HL-60 (cell line): Measurements from ENCODE around the gene NAV2.

Experiments used
- DNase-seq, 2 experiments: peaks; one replicate each; pipeline ENCODE4 v3.0.0-alpha.2; 2010 to 2020; ENCODE audit warnings: low read depth in 1 of 2, low spot score in 1 of 2
- H3K27ac ChIP-seq: fragments of 250-450 bp; sonication (Bioruptor Pico); replicated peaks from 2 replicates; pipeline ENCODE4 v1.5.1; 2020; ENCODE audit warnings: mild to moderate bottlenecking, moderate library complexity
- H3K27me3 ChIP-seq: fragments of 250-450 bp; sonication (Bioruptor Pico); 2 replicates; pipeline ENCODE4 v1.5.1; 2021; ENCODE audit warnings: mild to moderate bottlenecking, moderate library complexity; ENCODE audit not compliant: insufficient read depth, poor library complexity, severe bottlenecking
- H3K4me3 ChIP-seq: replicated peaks from 2 replicates; pipeline ENCODE4 v1.5.1; 2011; ENCODE audit warnings: mild to moderate bottlenecking, control low read depth, low read length; ENCODE audit not compliant: insufficient read depth
- CTCF ChIP-seq: IDR thresholded peaks from one replicate; pipeline ENCODE4 v1.5.1; 2011; ENCODE audit warnings: low read length, control low read depth, inconsistent platforms; ENCODE audit not compliant: insufficient read depth
- GABPA ChIP-seq: IDR thresholded peaks from 2 replicates; pipeline ENCODE4 v1.6.1; 2012; ENCODE audit warnings: low read depth
- POLR2AphosphoS5 ChIP-seq: IDR thresholded peaks from 2 replicates; pipeline ENCODE4 v1.6.1; 2012; ENCODE audit warnings: low read depth
- REST ChIP-seq: IDR thresholded peaks from 2 replicates; pipeline ENCODE4 v1.6.1; 2012; ENCODE audit warnings: low read depth; ENCODE audit not compliant: insufficient replicate concordance
- SPI1 ChIP-seq: IDR thresholded peaks from 2 replicates; pipeline ENCODE4 v1.6.1; 2012; ENCODE audit warnings: low read depth, mild to moderate bottlenecking, borderline replicate concordance

Gene NAV2

GRCh38 chr11:19962053-19962800 is 249.6 kb downstream of the NAV2 start:
- DNase-seq: no peak

GRCh38 chr11:19962801-19963175 is 250.2 kb downstream of the NAV2 start:
- no peak overlapping the region for H3K27ac ChIP-seq
- TF ChIP-seq GABPA (no peak), REST (no peak), CTCF (no peak), POLR2AphosphoS5 (no peak), SPI1 (no peak)
- no peak overlapping the region for H3K4me3 ChIP-seq
- H3K27me3 ChIP-seq: no peaks in the 10 kb centered on the region
- DNase-seq: no peak

More at GRCh38 chr11:19962053-19962800, 249.6 kb downstream of the NAV2 start:
- Histone ChIP-seq H3K4me3 (no peak overlapping the region), H3K27ac (no peak overlapping the region), H3K27me3 (no peaks in the 10 kb centered on the region)
- TF ChIP-seq POLR2AphosphoS5 (no peak), CTCF (no peak), REST (no peak), SPI1 (no peak), GABPA (no peak)

GRCh38 chr11:19963697-19964387 is 251.2 kb downstream of the NAV2 start:
- TF ChIP-seq GABPA: no peak
- TF ChIP-seq CTCF: no peak
- no peak for TF ChIP-seq POLR2AphosphoS5
- TF ChIP-seq SPI1: no peak
- TF ChIP-seq REST: no peak
- Histone ChIP-seq H3K27ac (no peak overlapping the region), H3K27me3 (no peaks in the 10 kb centered on the region), H3K4me3 (no peak overlapping the region)
- DNase-seq: no peak
